Neural progenitor cell (in vitro differentiated cells): ENCODE measurements around the gene ABCG8. TPM values are rescaled to one million over a fixed set of nuclear protein-coding genes. Genes with fewer than 3 reads are reported as not detected.

Experiments used
- DNase-seq: peaks from one replicate; pipeline ENCODE4 v3.0.0-alpha.2; 2016; ENCODE audit warnings: low spot score
- H2AFZ ChIP-seq: fragments of 200-600 bp; sonication (generic); replicated peaks from 2 replicates; pipeline ENCODE4 v1.6.1; 2016; ENCODE audit warnings: antibody characterized with exemption
- H3F3A ChIP-seq: fragments of 200-600 bp; sonication (generic); 2 replicates; pipeline ENCODE4 v1.6.1; 2016; ENCODE audit warnings: antibody characterized with exemption, low read depth
- H3K27ac ChIP-seq: fragments of 200-600 bp; sonication (generic); 2 replicates; pipeline ENCODE4 v1.5.1; 2016; ENCODE audit warnings: mild to moderate bottlenecking
- H3K27me3 ChIP-seq: fragments of 200-600 bp; sonication (generic); 2 replicates; pipeline ENCODE4 v1.6.1; 2016; ENCODE audit warnings: mild to moderate bottlenecking, moderate library complexity
- H3K36me3 ChIP-seq: fragments of 200-600 bp; sonication (generic); 2 replicates; pipeline ENCODE4 v1.5.1; 2016
- H3K4me1 ChIP-seq: fragments of 200-600 bp; sonication (generic); 2 replicates; pipeline ENCODE4 v1.6.1; 2016; ENCODE audit warnings: mixed run types
- H3K4me2 ChIP-seq: fragments of 200-600 bp; sonication (generic); 2 replicates; pipeline ENCODE4 v1.6.1; 2016
- H3K4me3 ChIP-seq: fragments of 200-600 bp; sonication (generic); 2 replicates; pipeline ENCODE4 v1.5.1; 2016
- H3K79me2 ChIP-seq: fragments of 200-600 bp; sonication (generic); 2 replicates; pipeline ENCODE4 v1.6.1; 2016; ENCODE audit warnings: low read depth
- H3K9ac ChIP-seq: fragments of 200-600 bp; sonication (generic); 2 replicates; pipeline ENCODE4 v1.6.1; 2016
- H3K9me3 ChIP-seq: fragments of 200-600 bp; sonication (generic); 2 replicates; pipeline ENCODE4 v1.5.1; 2016; ENCODE audit warnings: low read depth
- H4K20me1 ChIP-seq: fragments of 200-600 bp; sonication (generic); 2 replicates; pipeline ENCODE4 v1.6.1; 2016; ENCODE audit warnings: low read depth
- H3K27ac Mint-ChIP-seq: 3 replicates; pipeline ENCODE4 v1.8.0; 2021; ENCODE audit warnings: mixed read lengths
- H3K27me3 Mint-ChIP-seq: 2 replicates; pipeline ENCODE4 v1.8.0; 2022; ENCODE audit warnings: low read depth, mild to moderate bottlenecking, inconsistent platforms, moderate library complexity, mixed read lengths; ENCODE audit not compliant: insufficient read depth
- H3K36me3 Mint-ChIP-seq: 3 replicates; pipeline ENCODE4 v1.8.0; 2021; ENCODE audit warnings: mixed read lengths
- H3K4me1 Mint-ChIP-seq: 3 replicates; pipeline ENCODE4 v1.8.0; 2021; ENCODE audit warnings: mixed read lengths
- H3K4me3 Mint-ChIP-seq: 3 replicates; pipeline ENCODE4 v1.8.0; 2021; ENCODE audit warnings: mild to moderate bottlenecking, moderate library complexity, mixed read lengths
- H3K9me3 Mint-ChIP-seq: 3 replicates; pipeline ENCODE4 v1.8.0; 2020; ENCODE audit warnings: mixed read lengths
- EZH2 ChIP-seq: fragments of 200-600 bp; sonication (generic); IDR thresholded peaks from 2 replicates; pipeline ENCODE4 v1.6.1; 2017; ENCODE audit warnings: antibody characterized with exemption, mild to moderate bottlenecking, moderate library complexity
- EZH2phosphoT487 ChIP-seq: fragments of 200-600 bp; sonication (generic); IDR thresholded peaks from 2 replicates; pipeline ENCODE4 v1.6.1; 2017; ENCODE audit warnings: antibody characterized with exemption
- total RNA-seq: library from RNA; depleted of rRNA; stranded (reverse); fragments of >200 nt; gene quantifications from 2 replicates; pipeline ENCODE4 v1.2.3, GENCODE V29; 2015; ENCODE audit warnings: low replicate concordance
- TF ChIP-seq, protein P1 (sequence below): fragments of 200-600 bp; sonication (generic); IDR thresholded peaks from 2 replicates; pipeline ENCODE4 v1.5.1; 2017; ENCODE audit warnings: antibody characterized with exemption, mild to moderate bottlenecking

The ABCG8 gene
- total RNA-seq, 1 donor from 2014 or later = not detected

- no peaks in the 10 kb centered on the region for H4K20me1 ChIP-seq
- H3K36me3 ChIP-seq = peaks cover 41% of the 10 kb centered on the region
- H3K4me3 ChIP-seq = no peak overlapping the region
- H3K36me3 Mint-ChIP-seq = peaks cover 32% of the 10 kb centered on the region
- peaks cover 3% of the 10 kb centered on the region for H3K27me3 Mint-ChIP-seq
- DNase-seq = peak; percentile 23
- H3K79me2 ChIP-seq = no peaks in the 10 kb centered on the region
- H3K9me3 ChIP-seq = no peaks in the 10 kb centered on the region
- H3K27me3 ChIP-seq = no peaks in the 10 kb centered on the region
- no peak overlapping the region for H2AFZ ChIP-seq
- no peaks in the 10 kb centered on the region for H3K9me3 Mint-ChIP-seq
- no peak for TF ChIP-seq EZH2phosphoT487
- TF ChIP-seq, protein P1, sequence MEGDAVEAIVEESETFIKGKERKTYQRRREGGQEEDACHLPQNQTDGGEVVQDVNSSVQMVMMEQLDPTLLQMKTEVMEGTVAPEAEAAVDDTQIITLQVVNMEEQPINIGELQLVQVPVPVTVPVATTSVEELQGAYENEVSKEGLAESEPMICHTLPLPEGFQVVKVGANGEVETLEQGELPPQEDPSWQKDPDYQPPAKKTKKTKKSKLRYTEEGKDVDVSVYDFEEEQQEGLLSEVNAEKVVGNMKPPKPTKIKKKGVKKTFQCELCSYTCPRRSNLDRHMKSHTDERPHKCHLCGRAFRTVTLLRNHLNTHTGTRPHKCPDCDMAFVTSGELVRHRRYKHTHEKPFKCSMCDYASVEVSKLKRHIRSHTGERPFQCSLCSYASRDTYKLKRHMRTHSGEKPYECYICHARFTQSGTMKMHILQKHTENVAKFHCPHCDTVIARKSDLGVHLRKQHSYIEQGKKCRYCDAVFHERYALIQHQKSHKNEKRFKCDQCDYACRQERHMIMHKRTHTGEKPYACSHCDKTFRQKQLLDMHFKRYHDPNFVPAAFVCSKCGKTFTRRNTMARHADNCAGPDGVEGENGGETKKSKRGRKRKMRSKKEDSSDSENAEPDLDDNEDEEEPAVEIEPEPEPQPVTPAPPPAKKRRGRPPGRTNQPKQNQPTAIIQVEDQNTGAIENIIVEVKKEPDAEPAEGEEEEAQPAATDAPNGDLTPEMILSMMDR = peak; percentile 7
- no peak overlapping the region for H3K9ac ChIP-seq
- no peaks in the 10 kb centered on the region for H3K4me1 ChIP-seq
- H3K27ac ChIP-seq = no peak overlapping the region
- H3F3A ChIP-seq = no peaks in the 10 kb centered on the region
- H3K4me1 Mint-ChIP-seq = peaks cover 7% of the 10 kb centered on the region
- H3K4me3 Mint-ChIP-seq = no peak overlapping the region
- H3K27ac Mint-ChIP-seq = no peak overlapping the region
- no peak overlapping the region for H3K4me2 ChIP-seq
Measured at GRCh38 chr2:43898134-43898837, 59.5 kb downstream of the ABCG8 start.

GRCh38 chr2:43898838-43899346 is 60.1 kb downstream of the ABCG8 start:
- no peaks in the 10 kb centered on the region for H3K27me3 ChIP-seq
- no peak overlapping the region for H3K27ac ChIP-seq
- H3K36me3 ChIP-seq = peaks cover 36% of the 10 kb centered on the region

GRCh38 chr2:43899589-43899988 is 60.8 kb downstream of the ABCG8 start:
- Histone ChIP-seq H3K9me3 (no peaks in the 10 kb centered on the region), H3K4me2 (no peak overlapping the region), H3K27ac (no peak overlapping the region), H3K79me2 (no peaks in the 10 kb centered on the region), H4K20me1 (no peaks in the 10 kb centered on the region), H3F3A (no peaks in the 10 kb centered on the region), H3K27me3 (no peaks in the 10 kb centered on the region), H3K9ac (no peak overlapping the region), H3K4me1 (no peaks in the 10 kb centered on the region), H3K36me3 (peaks cover 29% of the 10 kb centered on the region), H3K4me3 (no peak overlapping the region), H2AFZ (no peak overlapping the region)
- H3K36me3 Mint-ChIP-seq = peaks cover 28% of the 10 kb centered on the region
- peaks cover 7% of the 10 kb centered on the region for H3K4me1 Mint-ChIP-seq
- H3K4me3 Mint-ChIP-seq = no peak overlapping the region
- DNase-seq = no peak
- H3K27me3 Mint-ChIP-seq = peaks cover 3% of the 10 kb centered on the region
- no peak overlapping the region for H3K27ac Mint-ChIP-seq
- no peak for TF ChIP-seq EZH2
- no peak for TF ChIP-seq EZH2phosphoT487
- TF ChIP-seq, protein P1 = no peak
- no peaks in the 10 kb centered on the region for H3K9me3 Mint-ChIP-seq

More at GRCh38 chr2:43898838-43899346, 60.1 kb downstream of the ABCG8 start:
- peaks cover 28% of the 10 kb centered on the region for H3K36me3 Mint-ChIP-seq
- no peak overlapping the region for H3K4me3 Mint-ChIP-seq
- Histone ChIP-seq H3K9ac (no peak overlapping the region), H3K4me1 (no peaks in the 10 kb centered on the region), H3K4me2 (no peak overlapping the region), H4K20me1 (no peaks in the 10 kb centered on the region), H2AFZ (no peak overlapping the region), H3K4me3 (no peak overlapping the region), H3K79me2 (no peaks in the 10 kb centered on the region), H3K9me3 (no peaks in the 10 kb centered on the region), H3F3A (no peaks in the 10 kb centered on the region)
- no peaks in the 10 kb centered on the region for H3K9me3 Mint-ChIP-seq
- H3K27ac Mint-ChIP-seq = no peak overlapping the region
- H3K27me3 Mint-ChIP-seq = peaks cover 3% of the 10 kb centered on the region
- H3K4me1 Mint-ChIP-seq = peaks cover 7% of the 10 kb centered on the region
- no peak for DNase-seq
- TF ChIP-seq EZH2phosphoT487 = no peak
- TF ChIP-seq, protein P1 = no peak
- TF ChIP-seq EZH2 = no peak
